ENCODE data around the gene THADA.

The THADA gene

GRCh38 chr2:43220229-43220751 lies 375.5 kb downstream of the THADA start:
- DNase-seq = peak; percentile 52

GRCh38 chr2:43219383-43220228 lies 376.2 kb downstream of the THADA start:
- DNase-seq = peak; percentile 86

DNA sequence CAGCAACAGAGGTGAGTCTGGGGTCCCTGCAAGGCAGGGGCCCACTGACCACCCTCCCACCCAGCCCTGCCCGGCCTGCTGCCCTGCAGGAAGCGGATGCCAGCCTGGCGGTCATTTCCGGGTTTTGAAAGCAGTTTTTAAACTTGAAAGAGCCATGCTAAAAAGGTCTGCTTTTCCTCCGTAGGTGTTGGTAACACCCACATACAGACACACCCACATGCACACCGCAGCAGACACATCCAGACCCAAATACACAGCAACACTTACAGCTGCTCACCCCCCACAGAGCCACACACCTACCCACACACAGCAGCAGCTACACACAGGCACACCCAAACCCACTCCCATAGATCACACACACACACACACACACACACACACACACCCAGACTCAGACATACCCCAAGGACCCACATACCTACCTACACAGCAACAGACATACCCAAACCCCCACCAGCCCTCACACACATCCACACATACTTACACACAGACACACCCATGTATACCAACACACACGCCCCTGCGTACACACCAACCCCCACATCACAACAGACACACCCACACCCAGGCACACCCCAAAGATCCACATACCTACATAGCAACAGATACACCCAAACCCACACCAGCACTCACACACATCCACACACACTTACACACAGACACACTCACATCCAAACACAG lies 377.0 kb downstream of the THADA start:
- peak; percentile 96 for DNase-seq

- DNase-seq = no peak
Measured at GRCh38 chr2:43218155-43218701, 377.6 kb downstream of the THADA start.

GRCh38 chr2:43217228-43218154 lies 378.3 kb downstream of the THADA start:
- no peak for DNase-seq

- no peak for DNase-seq
Measured at GRCh38 chr2:43216629-43217028, 379.2 kb downstream of the THADA start.

GRCh38 chr2:43215673-43216255 lies 380.1 kb downstream of the THADA start:
- DNase-seq = no peak

DNA sequence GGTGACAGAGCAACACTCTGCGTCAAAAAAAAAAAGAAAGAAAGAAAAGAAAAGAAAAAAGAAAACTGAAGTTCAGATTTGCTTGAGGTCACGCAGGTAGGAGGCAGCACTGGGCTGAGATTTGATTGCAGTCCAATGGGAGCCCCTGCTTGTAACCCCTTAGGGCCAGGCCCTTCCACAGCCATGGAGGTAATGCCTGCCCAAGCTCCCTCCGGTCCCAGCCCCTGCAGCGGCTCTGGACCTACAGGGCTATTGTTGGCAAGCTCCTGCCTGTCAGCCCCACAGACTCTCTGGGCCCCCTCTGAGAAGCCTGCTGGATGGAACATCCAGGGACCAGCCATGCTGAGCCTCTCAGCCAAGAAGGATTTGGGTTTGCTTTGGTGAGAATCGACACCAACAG lies 381.6 kb downstream of the THADA start:
- DNase-seq = no peak

GRCh38 chr2:43212931-43213330 lies 382.9 kb downstream of the THADA start:
- no peak for DNase-seq

DNA sequence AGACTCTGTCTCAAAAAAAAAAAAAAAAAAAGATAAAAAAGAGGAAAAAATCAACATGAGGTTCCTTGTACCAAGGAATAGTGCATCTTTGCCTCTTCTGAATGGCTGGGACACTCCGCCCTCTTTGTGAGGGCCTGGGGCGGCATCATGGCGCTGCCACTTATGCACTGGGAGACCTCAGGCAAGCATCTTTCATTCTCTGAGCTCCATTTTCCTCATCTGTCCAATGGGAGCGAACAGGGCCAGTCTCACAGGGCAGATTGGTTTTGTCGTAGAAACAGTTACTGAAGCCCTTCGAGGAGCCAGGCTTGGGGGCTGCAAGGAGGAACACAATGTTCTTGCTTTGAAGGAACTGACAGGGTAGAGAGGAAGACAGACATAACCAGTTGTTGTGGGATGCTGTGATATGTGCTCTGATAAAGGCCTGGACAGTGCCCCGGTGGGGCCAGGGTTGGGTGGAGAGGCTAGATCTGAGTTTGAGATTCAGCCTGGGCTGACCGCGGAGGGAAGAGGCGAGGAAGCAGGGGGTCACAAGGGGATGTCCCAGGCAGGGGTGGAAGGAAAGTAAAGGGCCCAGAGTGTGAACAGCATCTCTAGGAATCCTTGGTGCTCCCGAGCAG lies 383.5 kb downstream of the THADA start:
- DNase-seq = no peak

DNA sequence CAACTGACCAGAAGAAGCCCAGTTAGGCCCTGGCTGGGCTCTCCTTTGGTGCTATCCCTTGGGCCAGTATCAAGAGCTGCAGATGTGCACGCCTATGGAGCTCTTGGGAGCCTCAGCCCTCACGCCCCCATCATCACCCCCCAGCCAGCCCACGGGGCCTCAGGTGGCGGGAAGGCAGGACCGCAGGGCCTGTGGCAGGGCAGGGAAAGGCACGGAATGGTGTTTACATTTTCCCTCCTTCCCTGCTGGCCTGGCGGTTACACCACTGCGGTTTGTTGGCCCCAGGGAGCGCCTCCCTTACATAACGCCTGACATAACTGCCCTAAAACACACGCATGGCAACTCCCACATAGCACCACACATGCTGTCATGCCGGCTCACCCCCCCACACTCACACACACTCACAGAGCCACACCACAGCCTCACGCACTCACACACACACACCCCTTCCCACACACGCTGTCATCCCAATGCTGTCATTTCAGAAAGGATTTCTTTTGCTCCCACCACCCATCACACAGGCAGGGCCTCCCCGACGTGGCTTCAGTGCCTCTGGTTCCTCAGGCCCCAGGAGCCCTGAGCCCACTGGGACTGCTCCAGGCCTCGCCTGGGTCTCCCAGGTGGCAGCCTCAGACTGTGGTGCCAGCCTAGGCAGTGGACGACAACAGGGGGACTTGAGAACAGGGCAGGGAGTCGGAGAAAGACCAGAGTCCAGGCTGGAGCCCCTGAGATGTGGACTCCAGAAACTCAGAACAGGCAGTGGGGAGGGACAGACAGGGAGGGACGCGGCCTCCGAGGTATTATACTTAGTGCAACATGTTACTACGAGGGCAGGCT lies 385.2 kb downstream of the THADA start:
- DNase-seq = peak; percentile 32

DNA sequence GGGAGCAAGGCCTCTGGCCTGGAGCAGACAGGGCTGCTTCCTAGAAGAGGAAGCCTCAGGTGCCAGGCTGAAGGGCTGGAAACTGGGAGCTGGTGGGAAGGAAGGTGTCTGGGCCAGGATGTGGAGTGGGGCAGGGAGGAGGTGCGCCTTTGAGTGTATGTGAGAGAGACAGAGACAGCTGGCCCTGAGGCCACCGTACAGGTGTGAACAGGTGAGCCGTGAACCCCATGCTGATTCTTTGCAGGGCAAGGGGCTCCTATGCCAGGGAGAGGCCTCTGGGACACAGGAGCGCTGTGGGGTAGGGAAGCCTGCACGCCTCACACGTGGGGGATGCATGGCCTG lies 385.7 kb downstream of the THADA start:
- DNase-seq = no peak

- no peak for DNase-seq
Measured at GRCh38 chr2:43209204-43209717, 386.6 kb downstream of the THADA start.

GRCh38 chr2:43207553-43208300 lies 388.1 kb downstream of the THADA start:
- DNase-seq = no peak

GRCh38 chr2:43206602-43207001 lies 389.2 kb downstream of the THADA start:
- no peak for DNase-seq

GRCh38 chr2:43203373-43203772 lies 392.5 kb downstream of the THADA start:
- no peak for DNase-seq

GRCh38 chr2:43202289-43202688 lies 393.5 kb downstream of the THADA start:
- DNase-seq = no peak

DNA sequence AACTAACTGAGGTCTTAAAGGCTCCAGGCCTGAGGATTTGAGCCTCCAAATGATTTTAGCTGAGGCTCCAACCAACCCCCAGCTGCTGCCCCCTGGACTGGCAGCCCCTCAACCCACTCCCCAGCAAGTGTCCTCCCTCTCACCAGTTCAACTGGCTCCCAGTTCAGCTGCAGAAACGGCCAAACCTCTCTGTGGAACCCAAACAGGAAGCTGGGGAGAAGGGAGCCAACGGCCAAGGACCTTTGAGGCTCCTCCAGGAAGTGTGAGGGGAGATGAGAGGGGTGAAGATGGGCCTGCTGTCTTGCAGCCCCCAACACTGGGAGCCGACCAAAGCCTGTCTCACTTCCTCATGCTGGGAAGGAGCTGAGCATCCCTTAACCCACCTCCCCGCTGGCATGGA lies 394.3 kb downstream of the THADA start:
- no peak for DNase-seq

DNA sequence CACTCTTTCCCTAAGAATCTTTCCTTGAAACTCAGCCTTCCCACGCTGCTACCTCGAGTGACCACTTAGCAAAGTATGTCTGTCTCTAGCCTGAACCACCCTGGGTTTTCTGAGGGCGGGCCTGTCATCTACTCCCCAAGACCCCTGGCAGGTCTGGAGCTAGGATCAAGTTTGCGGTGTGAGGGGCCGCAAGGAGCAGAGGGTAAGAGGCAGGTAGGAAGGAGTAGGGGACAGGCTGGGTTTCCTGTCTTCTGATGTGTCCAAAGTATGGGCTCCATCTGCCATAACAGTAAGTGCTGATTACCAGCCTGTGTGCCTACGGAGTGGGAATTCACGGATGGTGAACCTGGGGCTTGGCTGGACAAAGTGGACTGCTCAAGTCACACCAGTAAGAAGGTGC lies 394.8 kb downstream of the THADA start:
- no peak for DNase-seq

All from CD4-positive, alpha-beta T cell treated with Interleukin-4 for 4 hours (primary cell).